ENCODE measurements around the gene RHBDD3. TPM values are rescaled to one million over a fixed set of nuclear protein-coding genes. Genes with fewer than 3 reads are reported as not detected.
A peak's percentile ranks its signal among the peaks of the same experiment; 100 is the strongest.

Gene RHBDD3
- polyA plus RNA-seq, 3 donors = 4.0 to 11.1 (median 4.8) TPM

- 55% methylated on average over 10 of the region's 11 CpGs for WGBS (ENCODE audit: insufficient coverage)
- Histone ChIP-seq H3K4me2 (replicated peaks; ENCODE audit: extremely low read depth, low read length, poor library complexity, severe bottlenecking) (no peak overlapping the region), H3K4me1 (ENCODE audit: control insufficient read depth in 1 of 2, insufficient read depth in 2 of 2, low read length in 2 of 2) (no peaks in the 10 kb centered on the region), H3K4me3 (replicated peaks in 1 of 3; ENCODE audit: low read depth in 2 of 3, low read length in 3 of 3) (no peak overlapping the region), H3K27ac (ENCODE audit: low read depth in 1 of 2, low read length in 2 of 2) (no peak overlapping the region), H4K20me1 (ENCODE audit: insufficient read depth, low read length) (no peaks in the 10 kb centered on the region), H2AFZ (ENCODE audit: insufficient read depth, low read depth, low read length, poor library complexity, severe bottlenecking) (no peak overlapping the region), H3K9me3 (replicated peaks in 1 of 2; ENCODE audit: control insufficient read depth in 1 of 2, insufficient read depth in 1 of 2, low read length in 2 of 2) (peaks cover 0 to 5% of the 10 kb centered on the region in 2 donors), H3K9ac (ENCODE audit: insufficient read depth, low read length, poor library complexity, severe bottlenecking) (no peak overlapping the region), H3K79me2 (ENCODE audit: insufficient read depth, low read length) (no peaks in the 10 kb centered on the region), H3K36me3 (replicated peaks in 1 of 2; ENCODE audit: control insufficient read depth in 1 of 2, insufficient read depth in 2 of 2, low read length in 2 of 2) (no peaks in the 10 kb centered on the region), H3K27me3 (ENCODE audit: control insufficient read depth in 2 of 2, insufficient read depth in 2 of 2, low read length in 2 of 2) (no peaks in the 10 kb centered on the region)
- H3K4me3 Mint-ChIP-seq = no peak overlapping the region
- peak; percentile 34 to 57 (median 53) for DNase-seq
- no peaks in the 10 kb centered on the region for H3K36me3 Mint-ChIP-seq
- H3K4me1 Mint-ChIP-seq = no peaks in the 10 kb centered on the region
- intact Hi-C loops (cut with micrococcal nuclease) = loop anchor here (2.0 to 10.0 kb wide), 2 partner anchors 641 to 645 kb away; no protein-coding TSS in a partner anchor
- H3K27ac Mint-ChIP-seq = peak overlapping the region in 1 of 7 donors; percentile 4
- peak; percentile 96 for TF ChIP-seq CTCF (IDR thresholded peaks at IDR 0.05)
- peaks cover 4 to 19% (median 10%) of the 10 kb centered on the region in 7 donors for H3K9me3 Mint-ChIP-seq
- peaks cover 0 to 4% (median 0%) of the 10 kb centered on the region in 3 donors for H3K27me3 Mint-ChIP-seq (ENCODE audit: low read depth in 3 of 3)
Measured at GRCh38 chr22:29245626-29246385, 22.0 kb downstream of the RHBDD3 start.

- H3K9ac ChIP-seq (ENCODE audit: insufficient read depth, low read length, poor library complexity, severe bottlenecking) = no peak overlapping the region
- no peak overlapping the region for H3K27ac ChIP-seq (ENCODE audit: low read depth in 1 of 2, low read length in 2 of 2)
- TF ChIP-seq CTCF (IDR thresholded peaks at IDR 0.05) = no peak
- no peaks in the 10 kb centered on the region for H3K4me1 ChIP-seq (ENCODE audit: control insufficient read depth in 1 of 2, insufficient read depth in 2 of 2, low read length in 2 of 2)
- 82% methylated on average over 2 of the region's 7 CpGs for WGBS (ENCODE audit: insufficient coverage)
- Mint-ChIP-seq H3K9me3 (peaks cover 4 to 24% (median 16%) of the 10 kb centered on the region in 7 donors), H3K4me1 (no peaks in the 10 kb centered on the region), H3K27me3 (ENCODE audit: low read depth in 3 of 3) (peaks cover 0 to 4% (median 0%) of the 10 kb centered on the region in 3 donors), H3K27ac (no peak overlapping the region), H3K4me3 (no peak overlapping the region), H3K36me3 (no peaks in the 10 kb centered on the region)
- H3K4me2 ChIP-seq (replicated peaks; ENCODE audit: extremely low read depth, low read length, poor library complexity, severe bottlenecking) = no peak overlapping the region
- intact Hi-C loops (cut with micrococcal nuclease) = loop anchor here (2.0 to 10.0 kb wide), 2 partner anchors 640 to 644 kb away; no protein-coding TSS in a partner anchor
- no peaks in the 10 kb centered on the region for H3K36me3 ChIP-seq (replicated peaks in 1 of 2; ENCODE audit: control insufficient read depth in 1 of 2, insufficient read depth in 2 of 2, low read length in 2 of 2)
- no peak for DNase-seq
- H2AFZ ChIP-seq (ENCODE audit: insufficient read depth, low read depth, low read length, poor library complexity, severe bottlenecking) = no peak overlapping the region
- H3K79me2 ChIP-seq (ENCODE audit: insufficient read depth, low read length) = no peaks in the 10 kb centered on the region
- no peak overlapping the region for H3K4me3 ChIP-seq (replicated peaks in 1 of 3; ENCODE audit: low read depth in 2 of 3, low read length in 3 of 3)
- H4K20me1 ChIP-seq (ENCODE audit: insufficient read depth, low read length) = no peaks in the 10 kb centered on the region
- H3K9me3 ChIP-seq (replicated peaks in 1 of 2; ENCODE audit: control insufficient read depth in 1 of 2, insufficient read depth in 1 of 2, low read length in 2 of 2) = peaks cover 0 to 7% of the 10 kb centered on the region in 2 donors
- no peaks in the 10 kb centered on the region for H3K27me3 ChIP-seq (ENCODE audit: control insufficient read depth in 2 of 2, insufficient read depth in 2 of 2, low read length in 2 of 2)
Measured at GRCh38 chr22:29244785-29245625, 22.8 kb downstream of the RHBDD3 start.

All from CD14-positive monocyte (primary cell).